Breast epithelium (tissue), 4 donors: Measurements from ENCODE around the gene NRG3. TPM values are rescaled to one million over a fixed set of nuclear protein-coding genes. Genes with fewer than 3 reads are reported as not detected.

Experiments
- DNase-seq, 2 donors: peaks; one replicate each; pipeline ENCODE4 v3.0.0-alpha.2; 2019; ENCODE audit warnings: low spot score in 2 of 2
- H3K27ac ChIP-seq, 2 donors: fragments of 200-600 bp; sonication (generic) in 1 of 2; one replicate each; pipeline ENCODE4 v1.5.1; 2016 to 2019; ENCODE audit warnings: mild to moderate bottlenecking in 1 of 2
- H3K27me3 ChIP-seq, 2 donors: fragments of 200-600 bp; sonication (generic) in 1 of 2; one replicate each; pipeline versions ENCODE4 v1.5.1 to v1.6.0; 2017 to 2019; ENCODE audit warnings: control low read depth in 1 of 2, mild to moderate bottlenecking in 1 of 2
- H3K36me3 ChIP-seq: fragments of 200-600 bp; one replicate; pipeline ENCODE4 v1.5.1; 2019
- H3K4me1 ChIP-seq, 2 donors: fragments of 200-600 bp; sonication (generic); one replicate each; pipeline ENCODE4 v1.5.1; 2016 to 2019; ENCODE audit warnings: control low read depth in 1 of 2
- H3K4me3 ChIP-seq, 3 donors: fragments of 200-600 bp; sonication (generic); 1 replicate in 2 of 3; 2 replicates in 1 of 3; pipeline ENCODE4 v1.5.1; 2016 to 2019; ENCODE audit warnings: mild to moderate bottlenecking in 3 of 3, moderate library complexity in 2 of 3
- H3K9me3 ChIP-seq, 2 donors: fragments of 200-600 bp; sonication (generic) in 1 of 2; one replicate each; pipeline ENCODE4 v1.5.1; 2016 to 2019; ENCODE audit warnings: control low read depth in 1 of 2
- POLR2A ChIP-seq: fragments of 450-650 bp; IDR thresholded peaks from one replicate; pipeline ENCODE4 v1.6.1; 2016; ENCODE audit warnings: antibody characterized with exemption, mild to moderate bottlenecking, moderate library complexity
- POLR2AphosphoS5 ChIP-seq, 3 donors: sonication (generic); formaldehyde crosslinking; IDR thresholded peaks; one replicate each; pipeline ENCODE4 v1.6.1; 2017; ENCODE audit warnings: antibody characterized with exemption in 3 of 3
- intact Hi-C: fragments of 100-400 bp; cut with DNase I; formaldehyde crosslinking; loops from one replicate; pipeline ENCODE4 v1.15.1; 2023; ENCODE audit warnings: low total_unique reads
- total RNA-seq, 3 donors: library from RNA; depleted of rRNA; stranded (reverse); fragments of >200 nt; gene quantifications; one replicate each; pipeline ENCODE4 v1.1.0, GENCODE V29; 2016
- TF ChIP-seq, protein P1 (sequence below), 3 donors: fragments of 450-650 bp; IDR thresholded peaks; one replicate each; pipeline ENCODE4 v1.5.1; 2016 to 2017; ENCODE audit warnings: antibody characterized with exemption in 3 of 3, mild to moderate bottlenecking in 3 of 3, moderate library complexity in 3 of 3

Gene NRG3
- total RNA-seq, 3 donors from 2014 or later = 0.16 to 0.88 (median 0.33) TPM

DNA sequence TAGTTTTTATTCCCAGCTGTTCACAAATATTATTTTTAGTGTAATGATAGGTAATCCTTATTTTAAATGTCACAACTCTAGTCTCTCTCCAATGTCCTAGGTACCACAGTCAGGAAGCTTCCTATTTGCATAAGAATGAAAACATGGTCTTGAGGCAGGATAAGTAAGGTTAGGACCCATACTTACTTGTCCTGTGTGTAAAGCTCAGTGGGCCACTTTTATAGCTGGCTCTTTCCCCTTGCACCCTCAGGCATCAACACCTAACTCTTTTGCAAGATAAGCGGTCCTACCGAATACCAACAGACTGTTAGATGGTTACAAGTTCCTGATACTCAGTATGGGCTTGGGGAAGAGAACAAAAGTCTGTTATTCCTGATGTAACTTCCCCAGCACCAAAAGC is 986.9 kb downstream of the NRG3 start:
- H3K9me3 ChIP-seq = no peaks in the 10 kb centered on the region
- H3K27ac ChIP-seq = no peak overlapping the region
- DNase-seq = no peak
- H3K36me3 ChIP-seq = no peaks in the 10 kb centered on the region
- intact Hi-C loops = no loop called here
- H3K4me1 ChIP-seq = no peaks in the 10 kb centered on the region
- no peak overlapping the region for H3K4me3 ChIP-seq
- no peaks in the 10 kb centered on the region for H3K27me3 ChIP-seq
- no peak for TF ChIP-seq POLR2AphosphoS5 (IDR thresholded peaks at IDR 0.05)

DNA sequence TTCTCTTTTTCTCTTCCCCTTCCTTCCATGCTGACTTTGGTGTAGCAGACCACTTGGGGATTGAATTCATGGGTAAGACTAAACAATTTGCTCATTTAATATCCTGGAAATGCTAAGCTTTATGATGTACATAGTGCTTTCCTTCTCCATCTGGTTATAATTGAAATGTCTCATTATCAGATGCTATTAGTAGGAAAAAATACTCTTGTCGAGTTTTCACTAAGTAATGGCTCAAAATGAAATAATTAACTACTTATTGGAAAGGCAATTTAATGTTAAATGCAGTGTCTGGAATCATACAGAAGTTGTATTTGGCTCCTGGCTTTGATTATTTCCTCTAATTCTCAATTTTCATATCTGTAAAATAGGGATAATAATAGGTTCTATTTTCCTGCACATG is 990.4 kb downstream of the NRG3 start:
- Histone ChIP-seq H3K9me3 (no peaks in the 10 kb centered on the region), H3K36me3 (no peaks in the 10 kb centered on the region), H3K27me3 (no peaks in the 10 kb centered on the region), H3K4me1 (no peaks in the 10 kb centered on the region), H3K4me3 (no peak overlapping the region), H3K27ac (no peak overlapping the region)
- no peak for TF ChIP-seq POLR2AphosphoS5 (IDR thresholded peaks at IDR 0.05)
- no peak for TF ChIP-seq POLR2A
- TF ChIP-seq, protein P1, sequence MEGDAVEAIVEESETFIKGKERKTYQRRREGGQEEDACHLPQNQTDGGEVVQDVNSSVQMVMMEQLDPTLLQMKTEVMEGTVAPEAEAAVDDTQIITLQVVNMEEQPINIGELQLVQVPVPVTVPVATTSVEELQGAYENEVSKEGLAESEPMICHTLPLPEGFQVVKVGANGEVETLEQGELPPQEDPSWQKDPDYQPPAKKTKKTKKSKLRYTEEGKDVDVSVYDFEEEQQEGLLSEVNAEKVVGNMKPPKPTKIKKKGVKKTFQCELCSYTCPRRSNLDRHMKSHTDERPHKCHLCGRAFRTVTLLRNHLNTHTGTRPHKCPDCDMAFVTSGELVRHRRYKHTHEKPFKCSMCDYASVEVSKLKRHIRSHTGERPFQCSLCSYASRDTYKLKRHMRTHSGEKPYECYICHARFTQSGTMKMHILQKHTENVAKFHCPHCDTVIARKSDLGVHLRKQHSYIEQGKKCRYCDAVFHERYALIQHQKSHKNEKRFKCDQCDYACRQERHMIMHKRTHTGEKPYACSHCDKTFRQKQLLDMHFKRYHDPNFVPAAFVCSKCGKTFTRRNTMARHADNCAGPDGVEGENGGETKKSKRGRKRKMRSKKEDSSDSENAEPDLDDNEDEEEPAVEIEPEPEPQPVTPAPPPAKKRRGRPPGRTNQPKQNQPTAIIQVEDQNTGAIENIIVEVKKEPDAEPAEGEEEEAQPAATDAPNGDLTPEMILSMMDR (IDR thresholded peaks at IDR 0.05) = no peak
- no peak for DNase-seq
- intact Hi-C loops = no loop called here

DNA sequence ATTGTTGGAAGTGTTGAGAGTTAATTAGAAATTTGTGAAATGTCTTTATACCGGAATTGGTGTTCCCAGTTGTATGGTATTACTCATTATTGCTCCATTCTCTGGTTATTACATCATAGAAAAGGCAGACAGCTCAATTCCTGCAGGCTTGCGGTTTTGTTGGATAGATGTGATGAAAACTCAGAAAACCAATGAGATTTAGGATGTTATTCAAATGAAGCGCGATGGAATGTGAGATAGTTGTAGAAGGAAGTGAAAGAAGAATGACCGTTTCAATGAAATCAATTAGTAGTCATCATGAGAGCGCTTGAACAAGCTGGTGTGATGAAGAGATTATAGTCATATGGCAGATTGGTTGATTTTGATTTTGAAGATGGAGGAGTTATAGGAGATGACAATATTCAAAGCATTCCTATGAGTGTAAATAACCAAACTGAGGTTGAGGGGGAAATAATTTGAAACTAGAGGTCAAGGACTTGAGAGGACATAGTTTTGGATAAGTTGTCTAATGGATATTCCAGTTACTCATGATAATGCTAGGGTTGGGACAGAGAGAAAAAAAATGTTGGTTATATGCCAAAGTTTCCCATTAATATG is 991.5 kb downstream of the NRG3 start:
- Histone ChIP-seq H3K36me3 (no peaks in the 10 kb centered on the region), H3K4me3 (no peak overlapping the region), H3K27ac (no peak overlapping the region), H3K9me3 (no peaks in the 10 kb centered on the region), H3K4me1 (no peaks in the 10 kb centered on the region), H3K27me3 (no peaks in the 10 kb centered on the region)
- intact Hi-C loops = no loop called here
- TF ChIP-seq, protein P1 (IDR thresholded peaks at IDR 0.05) = no peak
- DNase-seq = no peak

DNA sequence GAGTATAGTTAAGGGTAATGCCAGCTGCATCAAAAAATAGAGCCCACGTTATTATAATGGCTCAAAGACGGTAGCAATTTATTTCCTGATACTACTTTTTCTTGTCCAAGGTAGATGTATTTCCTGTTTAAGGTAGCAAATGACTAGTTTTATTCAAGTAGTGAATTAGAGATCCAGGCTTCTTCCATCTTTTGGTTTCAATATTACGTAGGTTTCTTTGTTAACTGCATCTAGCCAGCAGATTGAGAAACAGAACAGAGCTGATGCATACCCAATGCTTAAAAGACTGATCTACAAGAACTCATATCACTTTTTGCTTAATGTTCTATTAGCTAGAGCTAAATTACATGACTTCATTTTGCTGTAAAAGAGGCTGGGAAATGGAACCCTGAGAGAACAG is 992.1 kb downstream of the NRG3 start:
- TF ChIP-seq, protein P1 (IDR thresholded peaks at IDR 0.05) = no peak
- TF ChIP-seq POLR2AphosphoS5 (IDR thresholded peaks at IDR 0.05) = no peak
- no peak for TF ChIP-seq POLR2A
- intact Hi-C loops = no loop called here
- no peaks in the 10 kb centered on the region for H3K4me1 ChIP-seq
- DNase-seq = no peak
- H3K9me3 ChIP-seq = no peaks in the 10 kb centered on the region
- no peak overlapping the region for H3K4me3 ChIP-seq
- H3K27ac ChIP-seq = no peak overlapping the region
- H3K27me3 ChIP-seq = no peaks in the 10 kb centered on the region
- H3K36me3 ChIP-seq = no peaks in the 10 kb centered on the region

DNA sequence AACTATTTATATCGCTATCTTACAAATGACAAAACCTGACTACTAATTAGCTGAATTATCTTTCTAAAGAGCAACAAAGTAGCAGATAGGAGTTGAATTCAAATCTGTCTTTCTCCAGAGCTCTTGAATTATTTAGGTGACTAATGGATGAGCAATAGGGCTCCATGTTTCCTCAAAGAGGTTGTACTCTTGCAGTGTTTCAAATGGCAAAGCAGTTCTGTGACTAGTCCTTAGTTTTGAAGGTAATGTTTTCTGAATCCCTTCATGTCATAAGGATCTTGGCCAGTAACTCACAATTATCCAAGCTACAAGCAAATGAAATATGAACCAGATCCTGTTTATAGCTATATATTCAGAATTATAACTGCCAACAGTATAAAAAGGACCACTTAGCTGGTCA is 999.7 kb downstream of the NRG3 start:
- H3K27ac ChIP-seq = no peak overlapping the region
- no peaks in the 10 kb centered on the region for H3K4me1 ChIP-seq
- no peaks in the 10 kb centered on the region for H3K27me3 ChIP-seq
- H3K36me3 ChIP-seq = no peaks in the 10 kb centered on the region
- H3K9me3 ChIP-seq = no peaks in the 10 kb centered on the region
- TF ChIP-seq POLR2A = no peak
- TF ChIP-seq, protein P1 (IDR thresholded peaks at IDR 0.05) = no peak
- no peak for TF ChIP-seq POLR2AphosphoS5 (IDR thresholded peaks at IDR 0.05)
- intact Hi-C loops = loop anchor here (5.0 to 10.0 kb wide), 2 partner anchors 492 to 990 kb away; no protein-coding TSS in a partner anchor
- no peak for DNase-seq
- no peak overlapping the region for H3K4me3 ChIP-seq
